Neural progenitor cell (in vitro differentiated cells): ENCODE results near the gene SCART1.

ENCODE experiments used
- CTCF ChIP-seq: fragments of 200-600 bp; sonication (generic); IDR thresholded peaks from 2 replicates; pipeline ENCODE4 v1.5.1; 2017; ENCODE audit warnings: antibody characterized with exemption, mild to moderate bottlenecking
- EZH2 ChIP-seq: fragments of 200-600 bp; sonication (generic); IDR thresholded peaks from 2 replicates; pipeline ENCODE4 v1.6.1; 2017; ENCODE audit warnings: antibody characterized with exemption, mild to moderate bottlenecking, moderate library complexity

GRCh38 chr10:133451346-133451745 lies 2.4 kb upstream of the SCART1 start:
- no peak for TF ChIP-seq CTCF
- TF ChIP-seq EZH2: no peak
